ENCODE measurements around the gene OR7G1. TPM values are rescaled to one million over a fixed set of nuclear protein-coding genes. Genes with fewer than 3 reads are reported as not detected.

The OR7G1 gene
- total RNA-seq: not detected

- H3K27me3 Mint-ChIP-seq: peaks cover 18% of the 10 kb centered on the region
- no peak for ATAC-seq (replicated peaks)
- H3K4me1 Mint-ChIP-seq: no peaks in the 10 kb centered on the region
- H3K36me3 Mint-ChIP-seq (ENCODE audit: low read depth): no peaks in the 10 kb centered on the region
- no peaks in the 10 kb centered on the region for H3K9me3 Mint-ChIP-seq
- H3K4me3 Mint-ChIP-seq: no peak within 1 kb of the TSS
- H3K27ac Mint-ChIP-seq: no peak within 1 kb of the TSS
These were observed at the start of gene OR7G1 for GRCh38 chr19:9115307-9115813. Gene OR7G1, minus strand, starts transcription at chr19:9115763. Its CDS starts 0 bp downstream, at chr19:9115763.

GRCh38 chr19:9165261-9165660, 49.7 kb upstream of the OR7G1 start:
- H3K4me1 Mint-ChIP-seq: no peaks in the 10 kb centered on the region
- no peak overlapping the region for H3K27ac Mint-ChIP-seq
- peaks cover 78% of the 10 kb centered on the region for H3K36me3 Mint-ChIP-seq (ENCODE audit: low read depth)
- H3K27me3 Mint-ChIP-seq: no peaks in the 10 kb centered on the region
- ATAC-seq (replicated peaks): no peak
- no peaks in the 10 kb centered on the region for H3K9me3 Mint-ChIP-seq
- no peak overlapping the region for H3K4me3 Mint-ChIP-seq

- H3K27ac Mint-ChIP-seq: no peak overlapping the region
- H3K9me3 Mint-ChIP-seq: no peaks in the 10 kb centered on the region
- H3K36me3 Mint-ChIP-seq (ENCODE audit: low read depth): peaks cover 100% of the 10 kb centered on the region
- no peaks in the 10 kb centered on the region for H3K27me3 Mint-ChIP-seq
- no peak for ATAC-seq (replicated peaks)
- H3K4me3 Mint-ChIP-seq: no peak overlapping the region
- no peaks in the 10 kb centered on the region for H3K4me1 Mint-ChIP-seq
These were observed 45.9 kb upstream of the OR7G1 start for GRCh38 chr19:9161427-9161826.

- H3K4me1 Mint-ChIP-seq: peaks cover 6% of the 10 kb centered on the region
- H3K36me3 Mint-ChIP-seq (ENCODE audit: low read depth): peaks cover 100% of the 10 kb centered on the region
- H3K27ac Mint-ChIP-seq: no peak overlapping the region
- ATAC-seq (replicated peaks): no peak
- no peaks in the 10 kb centered on the region for H3K9me3 Mint-ChIP-seq
- no peaks in the 10 kb centered on the region for H3K27me3 Mint-ChIP-seq
- no peak overlapping the region for H3K4me3 Mint-ChIP-seq
These were observed 44.3 kb upstream of the OR7G1 start for GRCh38 chr19:9159891-9160290.

- Mint-ChIP-seq H3K36me3 (ENCODE audit: low read depth) (peaks cover 100% of the 10 kb centered on the region), H3K4me3 (no peak overlapping the region), H3K4me1 (peaks cover 22% of the 10 kb centered on the region), H3K27ac (no peak overlapping the region), H3K27me3 (no peaks in the 10 kb centered on the region), H3K9me3 (no peaks in the 10 kb centered on the region)
- no peak for ATAC-seq (replicated peaks)
These were observed 40.7 kb upstream of the OR7G1 start for GRCh38 chr19:9156304-9156703.

GRCh38 chr19:9155591-9155990, 40.0 kb upstream of the OR7G1 start:
- ATAC-seq (replicated peaks): no peak
- Mint-ChIP-seq H3K4me3 (no peak overlapping the region), H3K27ac (peak overlapping the region; percentile 73), H3K9me3 (no peaks in the 10 kb centered on the region), H3K36me3 (ENCODE audit: low read depth) (peaks cover 100% of the 10 kb centered on the region), H3K4me1 (peaks cover 29% of the 10 kb centered on the region), H3K27me3 (no peaks in the 10 kb centered on the region)

GRCh38 chr19:9151367-9151766, 35.8 kb upstream of the OR7G1 start:
- Mint-ChIP-seq H3K9me3 (no peaks in the 10 kb centered on the region), H3K27me3 (no peaks in the 10 kb centered on the region), H3K27ac (no peak overlapping the region), H3K4me1 (peaks cover 64% of the 10 kb centered on the region), H3K36me3 (ENCODE audit: low read depth) (peaks cover 98% of the 10 kb centered on the region), H3K4me3 (no peak overlapping the region)
- ATAC-seq (replicated peaks): no peak

GRCh38 chr19:9150650-9151049, 35.1 kb upstream of the OR7G1 start:
- ATAC-seq (replicated peaks): no peak
- Mint-ChIP-seq H3K4me3 (no peak overlapping the region), H3K4me1 (peaks cover 65% of the 10 kb centered on the region), H3K27me3 (no peaks in the 10 kb centered on the region), H3K27ac (no peak overlapping the region), H3K9me3 (peaks cover under 1% of the 10 kb centered on the region), H3K36me3 (ENCODE audit: low read depth) (peaks cover 96% of the 10 kb centered on the region)

- H3K4me1 Mint-ChIP-seq: peaks cover 62% of the 10 kb centered on the region
- no peak overlapping the region for H3K27ac Mint-ChIP-seq
- no peak overlapping the region for H3K4me3 Mint-ChIP-seq
- H3K9me3 Mint-ChIP-seq: peaks cover 5% of the 10 kb centered on the region
- peaks cover 96% of the 10 kb centered on the region for H3K36me3 Mint-ChIP-seq (ENCODE audit: low read depth)
- no peaks in the 10 kb centered on the region for H3K27me3 Mint-ChIP-seq
- ATAC-seq (replicated peaks): no peak
These were observed 34.4 kb upstream of the OR7G1 start for GRCh38 chr19:9149997-9150396.

GRCh38 chr19:9148697-9149096, 33.1 kb upstream of the OR7G1 start:
- H3K4me3 Mint-ChIP-seq: no peak overlapping the region
- peaks cover 96% of the 10 kb centered on the region for H3K36me3 Mint-ChIP-seq (ENCODE audit: low read depth)
- peaks cover 12% of the 10 kb centered on the region for H3K9me3 Mint-ChIP-seq
- peaks cover 59% of the 10 kb centered on the region for H3K4me1 Mint-ChIP-seq
- H3K27me3 Mint-ChIP-seq: no peaks in the 10 kb centered on the region
- ATAC-seq (replicated peaks): no peak
- no peak overlapping the region for H3K27ac Mint-ChIP-seq

- Mint-ChIP-seq H3K4me3 (no peak overlapping the region), H3K27me3 (no peaks in the 10 kb centered on the region), H3K27ac (no peak overlapping the region), H3K4me1 (peaks cover 53% of the 10 kb centered on the region), H3K36me3 (ENCODE audit: low read depth) (peaks cover 96% of the 10 kb centered on the region), H3K9me3 (peaks cover 12% of the 10 kb centered on the region)
- ATAC-seq (replicated peaks): no peak
These were observed 31.3 kb upstream of the OR7G1 start for GRCh38 chr19:9146882-9147281.

GRCh38 chr19:9144920-9145319, 29.4 kb upstream of the OR7G1 start:
- no peak overlapping the region for H3K4me3 Mint-ChIP-seq

GRCh38 chr19:9140159-9140874, 24.8 kb upstream of the OR7G1 start, which contains the start of gene ZNF317:
Gene ZNF317, plus strand, starts transcription at chr19:9140397. Its CDS starts 15,620 bp downstream, at chr19:9156017.
- peak; percentile 96 for ATAC-seq (replicated peaks)
- no peaks in the 10 kb centered on the region for H3K27me3 Mint-ChIP-seq
- peaks cover 15% of the 10 kb centered on the region for H3K4me1 Mint-ChIP-seq
- H3K4me3 Mint-ChIP-seq: peak within 1 kb of the TSS; percentile 95
- peak within 1 kb of the TSS; percentile 96 for H3K27ac Mint-ChIP-seq
- peaks cover 7% of the 10 kb centered on the region for H3K9me3 Mint-ChIP-seq
- H3K36me3 Mint-ChIP-seq (ENCODE audit: low read depth): peaks cover 50% of the 10 kb centered on the region

More at GRCh38 chr19:9144920-9145319, 29.4 kb upstream of the OR7G1 start:
- peaks cover 94% of the 10 kb centered on the region for H3K36me3 Mint-ChIP-seq (ENCODE audit: low read depth)
- no peak for ATAC-seq (replicated peaks)
- H3K9me3 Mint-ChIP-seq: peaks cover 12% of the 10 kb centered on the region
- no peaks in the 10 kb centered on the region for H3K27me3 Mint-ChIP-seq
- H3K27ac Mint-ChIP-seq: no peak overlapping the region
- peaks cover 43% of the 10 kb centered on the region for H3K4me1 Mint-ChIP-seq

GRCh38 chr19:9139609-9140158, 24.1 kb upstream of the OR7G1 start:
- Mint-ChIP-seq H3K27ac (peak overlapping the region; percentile 96), H3K9me3 (peaks cover 5% of the 10 kb centered on the region), H3K27me3 (no peaks in the 10 kb centered on the region), H3K4me1 (peaks cover 15% of the 10 kb centered on the region), H3K36me3 (ENCODE audit: low read depth) (peaks cover 44% of the 10 kb centered on the region), H3K4me3 (peak overlapping the region; percentile 95)
- peak; percentile 2 for ATAC-seq (replicated peaks)

GRCh38 chr19:9132422-9132821, 16.9 kb upstream of the OR7G1 start:
- H3K9me3 Mint-ChIP-seq: no peaks in the 10 kb centered on the region
- H3K27ac Mint-ChIP-seq: no peak overlapping the region
- no peaks in the 10 kb centered on the region for H3K36me3 Mint-ChIP-seq (ENCODE audit: low read depth)
- ATAC-seq (replicated peaks): no peak
- no peak overlapping the region for H3K4me3 Mint-ChIP-seq
- H3K4me1 Mint-ChIP-seq: no peaks in the 10 kb centered on the region
- peaks cover 3% of the 10 kb centered on the region for H3K27me3 Mint-ChIP-seq
